HEK293 (cell line): ENCODE results near the gene RBBP8NL.

ENCODE experiments used
- CTCF ChIA-PET: fragments of 350-600 bp; formaldehyde crosslinking; extraction: SDS; loops from one replicate; lab custom pipeline; 2021; ENCODE audit warnings: antibody characterized with exemption; lab: Yijun Ruan, JAX
- POLR2A ChIA-PET: fragments of 300-600 bp; formaldehyde crosslinking; extraction: SDS; loops from one replicate; lab custom pipeline; 2020; ENCODE audit warnings: antibody characterized with exemption, inconsistent platforms; lab: Yijun Ruan, JAX
- H3K27ac ChIP-seq: fragments of 200-500 bp; sonication (Bioruptor generic); 2 replicates; pipeline ENCODE4 v1.5.1; 2014; ENCODE audit warnings: low read depth, low read length, control low read depth, inconsistent platforms; ENCODE audit errors: extremely low read depth
- H3K36me3 ChIP-seq, 2 experiments: fragments of 200-500 bp in 1 of 2; sonication (Bioruptor generic) in 1 of 2; 1 replicate in 1 of 2; 2 replicates in 1 of 2; pipeline ENCODE4 v1.5.1; 2014 to 2017; ENCODE audit warnings: inconsistent platforms in 2 of 2, low read length in 2 of 2; ENCODE audit not compliant: control insufficient read depth in 2 of 2, insufficient read depth in 1 of 2
- H3K4me1 ChIP-seq: fragments of 200-500 bp; sonication (Bioruptor generic); 2 replicates; pipeline ENCODE4 v1.5.1; 2014; ENCODE audit warnings: mild to moderate bottlenecking, low read length, inconsistent platforms; ENCODE audit not compliant: control insufficient read depth, insufficient read depth
- H3K4me3 ChIP-seq: 2 replicates; pipeline ENCODE4 v1.5.1; 2011; ENCODE audit warnings: low read depth, mild to moderate bottlenecking, control low read depth, low read length, moderate library complexity
- H3K9me3 ChIP-seq: fragments of 200-500 bp; sonication (Bioruptor generic); 2 replicates; pipeline ENCODE4 v1.5.1; 2014; ENCODE audit warnings: low read depth, low read length, inconsistent platforms; ENCODE audit not compliant: control insufficient read depth, insufficient read depth
- GLI2 ChIP-seq: fragments of 450-650 bp; formaldehyde crosslinking; IDR thresholded peaks from 2 replicates; pipeline ENCODE4; 2017; ENCODE audit warnings: missing biosample characterization, missing genetic modification characterization, low read depth, borderline replicate concordance
- HOXA7 ChIP-seq: sonication (generic); formaldehyde crosslinking; IDR thresholded peaks from 2 replicates; pipeline ENCODE4 v1.8.1; 2022; ENCODE audit warnings: missing genetic modification reagents, borderline replicate concordance
- SALL2 ChIP-seq: fragments of 450-650 bp; formaldehyde crosslinking; IDR thresholded peaks from 2 replicates; pipeline ENCODE4 v1.5.0; 2017; ENCODE audit warnings: missing biosample characterization, mild to moderate bottlenecking, missing genetic modification characterization, borderline replicate concordance
- YY2 ChIP-seq: fragments of 450-650 bp; formaldehyde crosslinking; IDR thresholded peaks from 2 replicates; pipeline ENCODE4 v1.5.1; 2016; ENCODE audit warnings: missing biosample characterization, missing genetic modification characterization
- ZBTB20 ChIP-seq: fragments of 450-650 bp; formaldehyde crosslinking; IDR thresholded peaks from 2 replicates; pipeline ENCODE4 v1.5.1; 2016; ENCODE audit warnings: missing biosample characterization, missing genetic modification characterization
- ZBTB21 ChIP-seq: fragments of 450-650 bp; formaldehyde crosslinking; IDR thresholded peaks from 2 replicates; pipeline ENCODE4 v1.5.1; 2017; ENCODE audit warnings: missing biosample characterization, missing genetic modification characterization
- ZBTB48 ChIP-seq: fragments of 450-650 bp; formaldehyde crosslinking; IDR thresholded peaks from 2 replicates; pipeline ENCODE4 v1.5.1; 2016; ENCODE audit warnings: missing biosample characterization, missing genetic modification characterization
- ZNF140 ChIP-seq: fragments of 450-650 bp; formaldehyde crosslinking; IDR thresholded peaks from 2 replicates; pipeline ENCODE4 v1.5.1; 2016; ENCODE audit warnings: missing biosample characterization, missing genetic modification characterization
- ZNF214 ChIP-seq: fragments of 450-650 bp; formaldehyde crosslinking; IDR thresholded peaks from 2 replicates; pipeline ENCODE4 v1.5.1; 2017; ENCODE audit warnings: missing biosample characterization, mild to moderate bottlenecking, missing genetic modification characterization, borderline replicate concordance
- ZNF274 ChIP-seq, 2 experiments: fragments of 200-500 bp in 1 of 2; fragments of 450-650 bp in 1 of 2; sonication (Bioruptor generic) in 1 of 2; formaldehyde crosslinking in 1 of 2; IDR thresholded peaks; 2 replicates each; pipeline versions ENCODE4 v1.5.1 to v1.6.1; 2014 to 2016; ENCODE audit warnings: borderline replicate concordance in 1 of 2, inconsistent platforms in 1 of 2, low read length in 1 of 2, missing biosample characterization in 1 of 2, missing genetic modification characterization in 1 of 2
- ZNF302 ChIP-seq: fragments of 450-650 bp; formaldehyde crosslinking; IDR thresholded peaks from 2 replicates; pipeline ENCODE4 v1.5.1; 2016; ENCODE audit warnings: missing biosample characterization, missing genetic modification characterization, low read depth
- ZNF311 ChIP-seq: fragments of 450-650 bp; formaldehyde crosslinking; IDR thresholded peaks from 2 replicates; pipeline ENCODE4 v1.5.1; 2017; ENCODE audit warnings: missing biosample characterization, missing genetic modification characterization, borderline replicate concordance
- ZNF529 ChIP-seq: fragments of 450-650 bp; formaldehyde crosslinking; IDR thresholded peaks from 2 replicates; pipeline ENCODE4 v1.5.1; 2017; ENCODE audit warnings: missing genetic modification characterization, missing biosample characterization; ENCODE audit not compliant: insufficient replicate concordance
- ZNF560 ChIP-seq: fragments of 450-650 bp; formaldehyde crosslinking; IDR thresholded peaks from 2 replicates; pipeline ENCODE4 v1.5.1; 2017; ENCODE audit warnings: missing biosample characterization, missing genetic modification characterization, borderline replicate concordance
- TF ChIP-seq, protein P1 (sequence below): fragments of 450-650 bp; formaldehyde crosslinking; IDR thresholded peaks from 2 replicates; pipeline ENCODE4 v1.5.1; 2016; ENCODE audit warnings: missing biosample characterization, missing genetic modification characterization
- TF ChIP-seq, protein P2 (sequence below): fragments of 450-650 bp; formaldehyde crosslinking; IDR thresholded peaks from 2 replicates; pipeline ENCODE4 v1.5.1; 2017; ENCODE audit warnings: missing biosample characterization, missing genetic modification characterization
- TF ChIP-seq, protein P3 (sequence below): fragments of 450-650 bp; formaldehyde crosslinking; IDR thresholded peaks from 2 replicates; pipeline ENCODE4 v1.5.1; 2016; ENCODE audit warnings: missing biosample characterization, missing genetic modification characterization

The RBBP8NL gene

DNA sequence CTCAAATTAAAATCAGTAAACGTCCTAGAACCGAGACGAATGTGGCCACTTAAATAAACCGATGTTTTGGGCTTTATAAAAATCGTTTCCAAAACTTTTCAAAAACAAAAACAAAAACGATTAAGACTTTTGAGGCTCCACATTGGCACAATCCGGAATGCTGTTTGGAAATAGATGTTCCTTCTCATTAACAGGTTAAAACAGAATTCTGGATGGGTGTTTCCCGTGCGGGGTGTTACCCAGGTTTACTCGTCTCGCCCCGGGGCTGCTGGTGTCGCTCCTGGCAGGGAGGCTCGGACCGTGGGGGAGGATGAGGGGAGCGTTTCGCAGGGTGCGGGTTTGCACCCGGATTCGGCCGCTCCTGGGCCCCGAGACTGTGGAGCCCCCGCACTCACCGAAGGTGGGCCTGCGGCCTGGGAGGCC lies 47.3 kb upstream of the RBBP8NL start:
- ChIA-PET POLR2A (no interaction called here), CTCF (no interaction called here)
- Histone ChIP-seq H3K4me3 (no peak overlapping the region), H3K4me1 (no peaks in the 10 kb centered on the region)
- TF ChIP-seq, protein P1, sequence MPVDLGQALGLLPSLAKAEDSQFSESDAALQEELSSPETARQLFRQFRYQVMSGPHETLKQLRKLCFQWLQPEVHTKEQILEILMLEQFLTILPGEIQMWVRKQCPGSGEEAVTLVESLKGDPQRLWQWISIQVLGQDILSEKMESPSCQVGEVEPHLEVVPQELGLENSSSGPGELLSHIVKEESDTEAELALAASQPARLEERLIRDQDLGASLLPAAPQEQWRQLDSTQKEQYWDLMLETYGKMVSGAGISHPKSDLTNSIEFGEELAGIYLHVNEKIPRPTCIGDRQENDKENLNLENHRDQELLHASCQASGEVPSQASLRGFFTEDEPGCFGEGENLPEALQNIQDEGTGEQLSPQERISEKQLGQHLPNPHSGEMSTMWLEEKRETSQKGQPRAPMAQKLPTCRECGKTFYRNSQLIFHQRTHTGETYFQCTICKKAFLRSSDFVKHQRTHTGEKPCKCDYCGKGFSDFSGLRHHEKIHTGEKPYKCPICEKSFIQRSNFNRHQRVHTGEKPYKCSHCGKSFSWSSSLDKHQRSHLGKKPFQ (tag by site-specific recombination) = no peak
- TF ChIP-seq ZNF311 (tag by site-specific recombination) (no peak), YY2 (tag by site-specific recombination) (no peak), ZBTB21 (tag by site-specific recombination) (no peak), ZNF274 (IDR thresholded peaks at IDR 0.05; ENCODE audit: low read length) (no peak), ZNF274 (tag by site-specific recombination; IDR thresholded peaks at IDR 0.05; ENCODE audit: borderline replicate concordance) (no peak), ZNF214 (tag by site-specific recombination) (no peak), SALL2 (tag by site-specific recombination) (no peak), ZBTB48 (tag by site-specific recombination) (no peak), HOXA7 (CRISPR knock-in tag) (no peak), ZNF560 (tag by site-specific recombination) (no peak), ZNF302 (no peak)
- TF ChIP-seq, all 188 proteins: peak for 0
- Histone ChIP-seq H3K27ac (no peak overlapping the region), H3K9me3 (no peaks in the 10 kb centered on the region), H3K36me3 (no peaks in the 10 kb centered on the region)

DNA sequence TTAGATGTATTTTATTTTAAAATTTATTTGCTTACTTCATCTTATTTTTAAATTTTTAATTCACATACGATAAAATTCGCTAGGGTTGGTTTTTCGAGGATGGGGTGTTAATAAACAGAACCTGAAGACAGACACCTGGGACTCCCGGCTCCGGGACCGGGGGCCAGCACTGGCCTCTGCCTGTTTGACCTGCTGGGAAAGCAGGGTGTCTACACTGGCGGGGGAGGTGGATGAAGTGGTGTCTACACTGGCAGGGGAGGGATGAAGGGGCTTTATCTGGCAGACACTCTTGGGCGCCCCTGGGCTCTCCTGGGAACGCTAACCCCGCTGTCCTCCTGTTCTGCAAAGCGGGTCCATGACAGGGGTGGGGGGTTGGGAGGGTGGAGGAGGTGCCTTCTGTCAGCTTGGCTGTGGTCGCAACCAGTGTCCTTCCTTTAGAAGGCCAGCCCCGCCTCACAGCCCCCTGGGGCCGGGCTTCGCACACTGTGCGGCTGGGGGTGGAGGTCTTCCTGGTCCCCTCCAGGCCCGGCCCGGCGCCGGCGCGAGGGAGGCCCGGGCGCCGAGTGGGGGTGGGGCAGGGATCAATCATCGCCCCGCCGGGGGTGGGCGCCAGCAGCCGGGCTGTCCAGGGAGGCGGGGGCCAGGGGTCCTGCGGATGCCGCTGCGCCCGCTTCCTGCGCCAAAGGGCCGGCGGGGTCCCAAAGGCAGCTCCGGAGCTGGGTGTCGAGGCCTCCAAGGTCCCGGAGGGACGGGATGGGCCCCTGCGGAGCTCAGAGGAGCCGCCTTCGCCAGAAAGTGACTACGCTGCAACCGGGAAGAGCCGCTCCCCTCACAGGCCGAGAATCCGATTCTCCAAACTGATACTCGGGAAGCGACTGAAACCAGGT lies 46.6 kb upstream of the RBBP8NL start:
- ChIA-PET POLR2A (no interaction called here), CTCF (interaction anchor here (0.6 kb wide), 1 partner anchor 136 kb away, joined by 3 read pairs; no protein-coding TSS in a partner anchor)
- H3K9me3 ChIP-seq = no peaks in the 10 kb centered on the region
- no peak overlapping the region for H3K4me3 ChIP-seq
- no peak overlapping the region for H3K27ac ChIP-seq
- H3K36me3 ChIP-seq = no peaks in the 10 kb centered on the region
- TF ChIP-seq, protein P2, sequence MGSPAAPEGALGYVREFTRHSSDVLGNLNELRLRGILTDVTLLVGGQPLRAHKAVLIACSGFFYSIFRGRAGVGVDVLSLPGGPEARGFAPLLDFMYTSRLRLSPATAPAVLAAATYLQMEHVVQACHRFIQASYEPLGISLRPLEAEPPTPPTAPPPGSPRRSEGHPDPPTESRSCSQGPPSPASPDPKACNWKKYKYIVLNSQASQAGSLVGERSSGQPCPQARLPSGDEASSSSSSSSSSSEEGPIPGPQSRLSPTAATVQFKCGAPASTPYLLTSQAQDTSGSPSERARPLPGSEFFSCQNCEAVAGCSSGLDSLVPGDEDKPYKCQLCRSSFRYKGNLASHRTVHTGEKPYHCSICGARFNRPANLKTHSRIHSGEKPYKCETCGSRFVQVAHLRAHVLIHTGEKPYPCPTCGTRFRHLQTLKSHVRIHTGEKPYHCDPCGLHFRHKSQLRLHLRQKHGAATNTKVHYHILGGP (tag by site-specific recombination) = no peak
- TF ChIP-seq ZNF529 (tag by site-specific recombination) (no peak), ZBTB20 (tag by site-specific recombination) (no peak), ZNF274 (IDR thresholded peaks at IDR 0.05; ENCODE audit: low read length) (no peak), ZNF274 (tag by site-specific recombination; IDR thresholded peaks at IDR 0.05; ENCODE audit: borderline replicate concordance) (no peak), ZNF140 (tag by site-specific recombination) (no peak), ZNF560 (tag by site-specific recombination) (no peak), HOXA7 (CRISPR knock-in tag) (no peak), GLI2 (tag by site-specific recombination) (no peak)
- TF ChIP-seq, protein P3, sequence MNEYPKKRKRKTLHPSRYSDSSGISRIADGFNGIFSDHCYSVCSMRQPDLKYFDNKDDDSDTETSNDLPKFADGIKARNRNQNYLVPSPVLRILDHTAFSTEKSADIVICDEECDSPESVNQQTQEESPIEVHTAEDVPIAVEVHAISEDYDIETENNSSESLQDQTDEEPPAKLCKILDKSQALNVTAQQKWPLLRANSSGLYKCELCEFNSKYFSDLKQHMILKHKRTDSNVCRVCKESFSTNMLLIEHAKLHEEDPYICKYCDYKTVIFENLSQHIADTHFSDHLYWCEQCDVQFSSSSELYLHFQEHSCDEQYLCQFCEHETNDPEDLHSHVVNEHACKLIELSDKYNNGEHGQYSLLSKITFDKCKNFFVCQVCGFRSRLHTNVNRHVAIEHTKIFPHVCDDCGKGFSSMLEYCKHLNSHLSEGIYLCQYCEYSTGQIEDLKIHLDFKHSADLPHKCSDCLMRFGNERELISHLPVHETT = no peak
- H3K4me1 ChIP-seq = no peaks in the 10 kb centered on the region
